HG03575 (cell line): Measurements from ENCODE around the gene PIGK.
A peak's percentile ranks its signal among the peaks of the same experiment; 100 is the strongest.
"Not testable (repeated sequence)": the region's sequence is repeated elsewhere in the genome, so short reads cannot be mapped to it uniquely, and the experiment has no call there.

Source experiments
- ATAC-seq: cut with Tn5 transposase; IDR thresholded peaks from one replicate; pipeline ENCODE4 v1.9.1; 2021; ENCODE audit not compliant: unreplicated experiment, insufficient number of reproducible peaks, low FRiP score; ENCODE audit errors: extremely low read depth

The PIGK gene

GRCh38 chr1:77219166-77219887 is at the start of gene PIGK:
TSS of gene PIGK (minus strand) at chr1:77219430. CDS start at chr1:77219402, 28 bp downstream.
- ATAC-seq = peak; percentile 84

- no peak for ATAC-seq
Measured at GRCh38 chr1:77267035-77267434, 47.8 kb upstream of the PIGK start.

DNA sequence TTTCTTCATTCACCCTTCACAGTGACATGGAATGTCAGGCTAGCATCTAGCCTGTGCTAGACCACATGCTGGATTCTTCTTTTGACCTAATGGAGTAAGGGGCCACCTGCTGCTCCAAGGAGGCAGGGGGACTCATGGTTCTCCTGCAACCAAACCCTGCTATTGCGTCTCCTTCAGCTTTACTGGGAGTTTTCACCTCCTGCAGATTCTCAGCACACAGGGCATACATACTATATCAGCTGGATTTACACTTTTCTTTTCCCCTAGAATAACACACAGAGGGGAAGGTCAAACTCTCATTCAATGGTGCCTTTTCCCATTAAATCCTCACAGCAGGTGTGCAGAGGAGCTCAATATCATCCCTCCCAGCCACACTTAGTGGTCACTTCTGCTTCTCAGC is 46.0 kb upstream of the PIGK start:
- ATAC-seq = no peak

DNA sequence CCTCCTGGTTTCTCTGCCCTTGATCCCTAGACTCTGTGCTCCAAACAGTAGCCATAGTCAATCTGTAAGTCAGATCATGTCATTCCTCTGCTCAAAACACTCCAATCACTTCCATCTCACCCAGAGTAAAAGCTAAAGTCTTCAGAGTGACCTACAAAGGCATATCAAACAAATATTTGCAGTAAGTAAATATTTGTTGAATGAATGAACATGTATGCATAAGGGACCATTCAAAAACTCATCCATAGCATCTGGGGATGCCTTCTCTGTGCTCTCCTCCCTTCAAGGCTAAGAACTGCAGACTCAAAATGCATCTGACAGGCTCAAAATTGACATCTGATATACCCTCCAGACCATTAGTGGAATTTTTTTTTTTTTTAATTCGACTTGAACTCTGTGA is 44.5 kb upstream of the PIGK start:
- no peak for ATAC-seq

GRCh38 chr1:77253211-77253610 is 34.0 kb upstream of the PIGK start:
- no peak for ATAC-seq

- ATAC-seq = no peak
Measured at GRCh38 chr1:77250126-77250525, 30.9 kb upstream of the PIGK start.

- ATAC-seq = no peak
Measured at GRCh38 chr1:77245830-77246229, 26.6 kb upstream of the PIGK start.

GRCh38 chr1:77239311-77239710 is 20.1 kb upstream of the PIGK start:
- ATAC-seq = no peak

DNA sequence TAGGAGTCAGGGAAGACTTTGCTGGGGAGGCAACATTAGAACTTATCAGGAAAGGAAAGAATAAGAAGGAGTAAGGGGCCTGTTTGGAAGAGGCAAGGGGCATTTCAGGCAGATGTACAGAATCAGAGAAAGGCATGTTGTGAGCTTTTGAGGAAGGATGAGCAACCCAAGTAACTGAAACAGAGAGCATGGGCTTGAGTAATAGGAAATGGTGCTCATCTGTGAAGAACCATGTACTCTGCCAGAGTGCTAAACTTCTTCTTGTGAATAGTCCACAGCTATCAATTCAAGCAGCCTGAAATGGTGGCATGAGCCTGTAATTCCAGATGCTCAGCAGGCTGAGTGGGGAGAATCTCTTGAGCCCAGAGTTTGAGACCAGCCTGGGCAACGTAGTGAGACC is 19.2 kb upstream of the PIGK start:
- ATAC-seq = no peak

- ATAC-seq = no peak
Measured at GRCh38 chr1:77234943-77235342, 15.7 kb upstream of the PIGK start.

GRCh38 chr1:77234096-77234495 is 14.9 kb upstream of the PIGK start:
- no peak for ATAC-seq

DNA sequence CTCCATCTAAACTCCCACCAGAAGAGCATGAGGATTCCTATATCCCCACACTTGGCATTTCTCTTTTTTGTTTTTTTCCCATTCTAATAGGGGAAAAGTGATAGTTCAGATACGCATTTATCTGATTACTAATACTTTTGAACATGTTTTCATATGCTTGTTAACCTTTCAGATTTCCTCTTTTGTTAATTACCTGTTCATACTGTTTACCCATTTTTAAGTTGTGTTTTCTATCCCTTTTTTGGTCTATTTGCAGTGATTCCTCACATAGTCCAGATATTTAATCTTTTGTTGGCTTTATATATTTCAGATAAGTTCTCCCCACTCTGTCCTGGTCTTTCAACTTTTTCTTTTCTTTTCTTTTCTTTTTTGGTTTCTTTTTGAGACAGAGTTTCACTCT is 13.6 kb upstream of the PIGK start:
- no peak for ATAC-seq

DNA sequence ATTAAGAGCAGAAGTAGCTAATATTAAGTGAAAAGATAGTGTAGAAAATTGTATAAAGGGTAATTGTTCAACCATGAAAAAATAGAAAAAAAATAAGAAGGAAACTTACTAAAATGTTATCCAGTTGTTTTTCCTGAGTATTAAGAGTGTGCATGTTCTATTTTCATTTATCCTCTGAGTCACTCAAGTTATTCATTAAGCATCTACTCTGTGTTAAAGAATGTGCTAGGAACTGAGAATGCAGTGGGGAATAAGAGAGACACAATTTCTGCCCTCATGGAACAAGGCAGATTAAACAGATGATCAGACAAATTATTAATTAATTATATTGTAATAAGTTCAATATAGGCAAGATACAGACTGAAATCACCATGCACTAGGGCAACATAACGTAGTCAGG is 10.8 kb upstream of the PIGK start:
- ATAC-seq = no peak

GRCh38 chr1:77228836-77229235 is 9.6 kb upstream of the PIGK start:
- no peak for ATAC-seq

GRCh38 chr1:77227381-77227780 is 8.2 kb upstream of the PIGK start:
- no peak for ATAC-seq

- ATAC-seq = no peak
Measured at GRCh38 chr1:77222496-77222895, 3.3 kb upstream of the PIGK start.

DNA sequence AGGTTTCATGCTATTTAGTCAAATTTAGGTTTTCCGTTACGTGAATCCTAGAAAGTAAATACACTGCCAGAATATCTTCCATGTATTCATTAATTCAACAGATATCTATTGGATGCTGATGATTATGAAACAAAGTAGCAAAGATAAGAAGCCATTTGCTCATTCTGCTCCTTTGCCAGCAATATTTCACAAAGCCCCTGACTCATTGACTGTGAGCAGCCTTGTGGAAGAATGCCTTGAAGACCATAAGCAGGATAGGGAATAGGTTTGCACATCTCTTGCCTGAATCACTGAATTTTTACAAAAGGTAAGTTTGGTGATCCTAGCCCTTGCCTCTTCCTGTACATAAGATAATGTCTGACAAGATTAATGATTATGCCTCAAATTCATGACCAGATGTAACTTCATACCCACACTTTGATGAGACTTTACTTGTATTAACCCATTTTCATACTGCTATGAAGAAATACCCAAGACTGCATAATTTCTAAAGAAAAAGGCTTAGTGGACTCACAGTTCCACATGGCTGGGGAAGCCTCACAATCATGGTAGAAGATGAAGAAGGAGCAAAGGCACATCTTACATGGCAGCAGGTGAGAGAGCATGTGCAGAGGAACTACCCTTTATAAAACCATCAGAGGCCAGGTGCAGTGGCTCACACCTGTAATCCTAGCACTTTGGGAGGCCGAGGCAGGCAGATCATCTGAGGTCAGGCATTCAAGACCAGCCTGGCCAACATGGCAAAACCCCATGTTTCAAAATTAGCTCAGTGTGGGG is 1.6 kb upstream of the PIGK start:
- ATAC-seq = no peak

DNA sequence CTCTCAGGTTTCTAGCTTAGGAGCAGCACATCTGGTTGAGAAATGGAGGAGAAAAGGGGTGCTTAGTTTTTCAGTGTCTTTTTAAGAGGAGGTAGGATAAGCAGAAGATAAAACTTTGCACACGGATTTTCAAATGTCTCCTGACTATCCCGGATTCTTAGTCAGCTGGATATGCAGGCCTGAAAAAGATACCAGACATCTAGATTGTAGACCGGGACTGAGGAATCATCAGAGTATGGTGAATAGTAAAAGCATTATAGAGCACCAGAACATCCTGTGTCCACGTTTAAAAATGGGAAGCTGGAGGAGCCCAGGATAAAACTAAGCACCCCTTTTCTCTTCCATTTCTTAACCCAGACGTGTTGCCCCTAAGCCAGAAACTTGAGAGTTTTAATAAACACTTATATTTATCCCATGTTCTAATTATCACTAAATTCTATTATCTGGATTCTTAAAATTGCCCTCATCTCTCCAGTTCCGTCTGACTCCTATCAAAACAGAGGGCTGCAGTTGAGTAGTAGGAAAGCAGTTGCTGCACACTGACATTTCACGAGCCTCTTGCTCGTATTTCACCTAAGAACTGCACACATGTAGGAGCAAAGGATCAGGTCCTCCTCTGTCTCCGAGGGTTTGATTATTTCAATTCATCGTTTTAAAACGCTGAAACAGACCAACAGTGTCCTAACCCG is 609 bp downstream of the PIGK start:
- no peak for ATAC-seq

- ATAC-seq = not testable (repeated sequence)
Measured at GRCh38 chr1:77204043-77204442, 15.2 kb downstream of the PIGK start.

- no peak for ATAC-seq
Measured at GRCh38 chr1:77202751-77203150, 16.5 kb downstream of the PIGK start.
